HG03095 (cell line): ENCODE data around the gene AFG3L2.
"Not testable (repeated sequence)": the region's sequence is repeated elsewhere in the genome, so short reads cannot be mapped to it uniquely, and the experiment has no call there.

ENCODE experiments used
- ATAC-seq: cut with Tn5 transposase; IDR thresholded peaks from one replicate; pipeline ENCODE4 v1.9.1; 2021; ENCODE audit warnings: moderate library complexity; ENCODE audit not compliant: unreplicated experiment

Gene AFG3L2

DNA sequence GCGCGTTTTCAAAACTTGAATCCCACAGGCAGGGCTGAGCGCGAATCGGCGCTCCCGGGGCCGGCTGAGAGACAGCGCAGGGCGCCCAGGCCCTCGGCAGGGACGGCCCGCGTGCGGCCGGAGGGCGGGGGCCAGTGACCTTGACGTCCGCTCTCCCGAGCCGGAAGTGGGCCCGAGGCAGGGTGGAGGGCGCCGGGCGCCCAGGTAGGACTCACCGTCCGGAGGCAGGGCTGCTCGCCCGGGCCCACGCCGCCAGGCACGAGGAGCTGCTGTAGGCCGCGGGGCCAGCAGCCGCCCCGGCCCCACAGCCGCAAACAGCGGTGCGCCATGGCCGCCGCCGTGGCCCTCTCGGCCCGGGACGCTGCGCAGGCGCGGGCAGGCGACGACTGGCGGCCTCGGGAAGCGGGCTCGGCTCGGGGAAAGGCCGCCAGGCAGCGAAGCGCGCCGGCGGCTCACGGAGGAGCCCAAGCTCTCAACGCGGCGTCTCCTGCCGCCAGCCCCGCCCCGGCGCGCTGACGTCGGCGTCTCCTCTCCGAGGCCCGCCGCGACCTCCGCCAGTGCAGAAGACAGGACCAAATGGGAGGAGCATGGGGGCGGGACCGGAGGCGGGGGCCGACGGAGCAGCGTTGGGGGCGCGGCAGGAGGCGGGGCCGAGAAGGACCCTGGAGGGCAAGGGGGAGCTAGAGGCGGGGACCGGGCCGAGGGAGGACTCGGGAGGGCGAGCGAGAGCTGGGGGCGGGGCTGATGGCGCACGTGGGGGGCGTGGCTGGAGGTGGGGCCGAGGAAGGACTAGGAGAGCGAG is at the start of gene AFG3L2:
TSS of gene AFG3L2 (minus strand) at position 474 of the 802 bp plus-strand sequence. CDS start at position 329, 145 bp downstream.
- ATAC-seq, result peak; percentile 83

DNA sequence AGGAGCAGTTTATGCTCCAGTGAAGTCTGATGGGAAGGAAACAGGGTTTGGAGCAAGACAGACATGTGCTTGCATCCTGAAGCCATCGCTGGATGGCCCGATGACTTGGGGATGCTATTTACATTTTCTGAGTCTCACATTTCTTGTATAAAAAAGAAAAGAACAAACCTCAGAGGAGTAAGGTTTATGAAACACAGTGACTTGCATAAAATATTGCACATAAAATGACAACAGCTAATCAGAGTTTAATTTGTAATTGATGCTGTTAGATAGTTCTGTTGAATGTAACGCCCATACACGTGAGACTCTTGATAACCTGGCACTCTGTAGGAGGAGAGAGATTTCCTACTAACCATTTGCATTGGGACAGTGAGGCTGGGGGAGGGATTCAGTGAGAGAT is 47.2 kb upstream of the AFG3L2 start:
- ATAC-seq, result no peak

DNA sequence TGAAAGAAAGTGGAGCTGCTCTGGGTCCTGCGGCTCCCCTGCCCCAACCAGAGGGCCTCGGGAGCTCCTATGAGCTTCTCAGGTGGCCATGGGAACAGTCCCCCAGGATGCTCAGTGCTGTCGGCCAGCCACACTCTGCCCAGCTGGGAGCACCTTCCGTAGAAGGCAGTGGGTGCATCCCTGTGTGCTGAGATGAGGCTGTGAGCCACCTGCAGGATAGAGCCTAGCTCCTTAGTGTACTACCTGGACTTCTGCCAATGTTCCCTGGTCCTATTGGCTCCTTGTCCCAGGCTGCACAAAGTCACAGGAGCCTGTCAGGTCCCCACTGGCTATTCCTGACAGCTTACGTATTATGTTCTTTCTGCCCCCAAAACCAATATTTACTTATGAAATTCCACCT is 46.8 kb upstream of the AFG3L2 start:
- ATAC-seq, result no peak

DNA sequence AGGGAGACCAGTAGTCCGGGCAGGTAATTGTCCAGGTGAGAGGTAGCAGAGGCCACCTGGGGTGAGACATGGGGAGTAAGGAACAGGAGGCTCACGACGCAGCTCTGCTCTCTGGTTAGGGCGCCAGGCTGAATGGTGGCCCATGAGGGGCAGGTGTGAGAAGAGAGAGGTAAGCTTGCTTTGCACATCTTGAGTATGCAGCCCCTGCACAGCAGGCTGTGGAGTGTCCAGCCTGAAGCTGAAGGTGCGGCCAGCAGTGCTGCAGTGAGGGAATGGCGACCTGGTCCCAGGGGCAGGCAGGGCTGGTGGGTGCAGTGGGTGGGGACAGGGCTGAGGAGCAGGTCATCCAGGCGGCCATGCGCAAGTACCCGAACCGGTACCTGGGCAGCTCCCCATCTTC is 46.4 kb upstream of the AFG3L2 start:
- ATAC-seq, result no peak

DNA sequence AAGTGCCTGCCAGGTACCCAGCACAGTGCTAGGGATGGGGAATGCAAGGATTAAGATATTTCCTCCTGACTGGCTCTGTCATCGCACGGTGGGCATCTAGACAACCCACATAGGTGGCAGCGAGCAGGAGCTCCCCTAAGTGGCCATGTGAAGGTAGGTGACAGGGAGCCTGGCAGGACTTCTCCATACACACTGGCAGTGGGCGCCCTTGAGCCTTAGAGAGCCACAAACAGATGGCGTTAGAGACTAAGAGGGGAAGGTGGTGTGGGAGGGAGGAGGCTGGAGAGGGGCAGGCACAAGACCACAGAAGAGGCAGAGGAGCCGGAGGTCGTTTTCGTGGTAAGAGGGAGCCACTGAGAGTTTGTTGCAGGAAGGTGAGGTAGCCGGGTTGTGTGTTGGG is 45.9 kb upstream of the AFG3L2 start:
- no peak for ATAC-seq

DNA sequence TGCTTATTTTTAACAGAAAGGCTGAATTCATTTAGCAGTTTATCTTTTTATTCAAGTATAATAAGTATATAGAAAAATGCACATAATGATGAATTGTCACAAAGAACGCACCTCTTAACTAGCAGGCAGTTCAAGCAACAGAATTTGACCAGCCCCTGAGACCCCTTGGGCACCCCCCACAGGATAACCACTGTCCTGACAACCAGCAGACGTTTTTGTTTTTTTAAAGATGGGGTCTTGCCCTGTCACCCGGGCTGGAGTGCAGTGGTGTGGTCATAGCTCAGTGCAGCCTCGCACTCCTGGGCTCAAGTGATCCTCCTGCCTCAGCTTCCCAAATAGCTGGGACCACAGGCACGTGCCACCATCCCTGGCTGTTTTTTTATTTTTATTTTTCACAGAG is 44.7 kb upstream of the AFG3L2 start:
- no peak for ATAC-seq

DNA sequence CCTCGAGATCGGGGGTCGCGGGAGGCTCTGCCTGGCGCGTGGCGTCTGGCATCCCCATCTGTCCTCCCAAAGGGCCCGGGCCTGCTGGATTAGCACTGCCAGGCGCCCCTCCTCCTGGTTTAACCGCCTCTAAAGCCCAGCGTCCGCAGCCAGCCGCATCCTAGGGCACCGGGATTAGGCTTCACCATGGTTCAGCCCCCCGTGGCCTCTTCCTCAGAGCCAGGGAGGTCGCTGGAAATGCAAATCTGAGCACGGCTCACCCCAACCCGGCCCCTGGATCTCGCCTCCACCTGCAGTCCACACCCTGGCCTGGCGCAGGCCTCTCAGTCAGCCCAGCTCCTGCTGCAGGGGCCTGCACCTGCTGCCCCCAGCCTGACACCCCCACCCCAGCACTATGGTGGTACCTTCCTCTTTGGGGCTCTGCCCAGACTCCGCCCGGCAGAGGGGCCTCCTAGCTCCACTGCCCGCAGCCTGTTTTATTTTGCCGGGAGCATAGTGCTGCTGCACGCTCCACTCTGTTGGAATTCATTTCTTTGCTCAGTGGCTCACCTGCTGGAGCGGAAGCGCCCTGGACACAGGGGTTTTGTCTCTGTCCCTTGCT is 43.9 kb upstream of the AFG3L2 start:
- no peak for ATAC-seq

DNA sequence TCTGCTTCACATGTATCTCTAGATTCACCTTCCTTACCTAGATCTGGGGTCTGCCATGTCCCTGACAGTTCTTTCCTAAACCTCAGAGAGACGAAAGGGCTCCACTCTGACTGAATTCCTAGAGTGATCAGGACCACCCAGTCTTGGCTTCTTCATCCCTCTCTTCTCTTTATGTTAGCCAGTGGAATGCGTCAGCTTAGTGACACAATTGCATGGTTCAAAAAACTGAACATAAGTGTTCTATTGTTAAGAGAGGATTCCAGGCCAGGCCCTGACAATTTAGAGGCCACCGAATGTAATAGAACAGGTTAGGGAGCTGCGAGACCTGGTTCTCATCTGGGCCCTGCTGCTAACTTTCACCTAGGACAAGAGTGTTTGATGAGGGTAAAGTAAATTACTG is 40.7 kb upstream of the AFG3L2 start:
- no peak for ATAC-seq

DNA sequence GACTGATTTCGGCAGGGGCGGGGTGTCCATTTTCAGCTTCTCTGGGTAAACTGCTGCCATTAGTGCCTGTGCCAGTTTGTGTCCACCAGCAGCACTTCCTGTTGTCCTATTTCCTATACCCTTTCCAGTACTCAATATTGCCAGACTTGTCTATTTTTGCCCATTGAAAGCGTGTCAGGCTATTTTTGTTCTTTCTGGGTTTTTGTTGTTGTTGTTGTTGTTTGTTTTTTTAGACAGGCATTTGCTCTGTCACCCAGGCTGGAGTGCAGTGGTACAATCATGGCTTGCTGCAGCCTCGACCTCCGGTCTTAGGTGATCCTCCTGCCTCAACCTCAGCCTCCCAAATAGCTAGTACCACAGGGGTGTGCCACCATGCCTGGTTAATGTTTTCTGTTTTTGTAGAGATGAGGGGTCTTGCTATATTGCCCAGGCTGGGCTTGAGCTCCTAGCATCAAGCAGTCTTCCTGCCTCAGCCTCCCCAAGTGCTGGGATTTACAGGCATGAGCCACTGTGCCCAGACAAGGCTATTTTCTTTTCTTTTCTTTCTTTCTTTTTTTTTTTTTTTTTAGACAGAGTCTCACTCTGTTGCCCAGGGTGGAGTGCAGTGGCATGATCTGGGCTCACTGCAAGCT is 39.2 kb upstream of the AFG3L2 start:
- ATAC-seq, result no peak

DNA sequence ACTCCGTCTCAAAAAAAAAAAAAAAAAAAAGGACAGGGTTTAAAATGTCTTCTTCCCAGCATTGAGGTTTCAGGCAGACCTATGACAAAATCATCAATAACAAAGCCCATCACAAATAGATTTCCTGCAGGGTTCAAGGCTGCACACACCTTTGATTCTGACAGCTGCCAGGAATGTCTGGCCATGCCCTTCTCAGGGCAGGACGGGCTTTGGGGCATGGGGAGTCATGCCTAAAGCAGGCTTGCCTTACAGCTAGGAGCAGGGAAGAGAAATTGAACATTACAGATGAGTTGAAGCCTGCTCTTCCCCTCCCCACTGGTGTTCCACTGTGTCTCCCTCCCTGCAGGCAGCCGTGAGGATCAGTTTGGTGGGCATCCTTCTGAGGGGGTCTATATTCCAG is 34.4 kb upstream of the AFG3L2 start:
- no peak for ATAC-seq

DNA sequence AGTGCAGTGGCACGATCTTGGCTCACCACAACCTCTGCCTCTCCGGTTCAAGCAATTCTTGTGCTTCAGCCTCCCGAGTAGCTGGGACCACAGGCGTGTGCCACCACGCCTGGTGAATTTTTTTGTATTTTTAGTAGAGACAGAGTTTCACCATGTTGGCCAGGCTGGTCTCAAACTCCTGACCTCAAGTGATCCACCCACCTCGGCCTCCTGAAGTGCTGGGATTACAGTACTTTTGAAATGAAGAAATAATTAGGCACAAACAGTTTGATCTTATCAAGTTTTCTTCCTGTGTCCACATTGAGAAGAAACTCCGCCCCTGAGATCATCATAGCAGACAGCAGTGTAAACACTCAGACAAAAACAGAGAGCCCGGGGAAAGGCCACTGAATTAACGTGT is 33.7 kb upstream of the AFG3L2 start:
- not testable (repeated sequence) for ATAC-seq

DNA sequence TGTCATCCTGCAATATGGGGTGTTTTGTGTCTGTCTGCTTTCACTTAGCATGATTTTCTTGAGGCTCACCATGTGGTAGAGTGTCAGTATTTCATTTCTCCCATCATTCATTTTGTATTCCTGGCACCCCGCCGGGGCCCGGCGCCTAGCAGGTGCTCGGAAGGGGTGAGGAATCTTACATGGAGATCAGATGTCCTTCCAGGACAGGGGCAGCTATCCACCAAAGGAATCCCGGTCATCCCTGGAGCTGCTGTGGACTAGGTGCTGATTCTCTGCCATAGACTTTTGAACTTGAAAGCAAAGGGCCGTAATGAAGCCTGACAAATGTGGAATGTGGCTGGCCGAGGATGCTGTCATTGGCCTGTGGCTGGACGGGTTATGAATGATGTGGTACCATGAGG is 33.1 kb upstream of the AFG3L2 start:
- no peak for ATAC-seq

DNA sequence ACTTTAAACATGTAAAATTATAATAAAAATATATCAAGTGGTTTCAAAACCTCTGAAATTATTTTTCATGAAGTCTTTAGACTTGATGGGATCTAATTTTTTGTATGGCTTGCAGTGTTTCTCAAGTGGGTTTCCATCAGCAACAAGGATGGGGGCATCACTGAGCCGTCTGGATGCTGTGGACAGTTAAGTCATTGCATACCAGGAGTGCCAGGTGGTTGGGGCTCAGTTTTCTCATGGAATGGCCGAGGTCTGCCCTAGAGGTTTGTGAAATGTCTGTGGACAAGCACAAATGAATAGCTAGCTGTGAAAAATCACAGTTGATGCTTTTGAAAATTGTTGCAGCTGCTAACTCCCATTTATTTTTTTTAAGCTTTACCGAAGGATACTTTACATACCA is 32.4 kb upstream of the AFG3L2 start:
- ATAC-seq, result no peak

DNA sequence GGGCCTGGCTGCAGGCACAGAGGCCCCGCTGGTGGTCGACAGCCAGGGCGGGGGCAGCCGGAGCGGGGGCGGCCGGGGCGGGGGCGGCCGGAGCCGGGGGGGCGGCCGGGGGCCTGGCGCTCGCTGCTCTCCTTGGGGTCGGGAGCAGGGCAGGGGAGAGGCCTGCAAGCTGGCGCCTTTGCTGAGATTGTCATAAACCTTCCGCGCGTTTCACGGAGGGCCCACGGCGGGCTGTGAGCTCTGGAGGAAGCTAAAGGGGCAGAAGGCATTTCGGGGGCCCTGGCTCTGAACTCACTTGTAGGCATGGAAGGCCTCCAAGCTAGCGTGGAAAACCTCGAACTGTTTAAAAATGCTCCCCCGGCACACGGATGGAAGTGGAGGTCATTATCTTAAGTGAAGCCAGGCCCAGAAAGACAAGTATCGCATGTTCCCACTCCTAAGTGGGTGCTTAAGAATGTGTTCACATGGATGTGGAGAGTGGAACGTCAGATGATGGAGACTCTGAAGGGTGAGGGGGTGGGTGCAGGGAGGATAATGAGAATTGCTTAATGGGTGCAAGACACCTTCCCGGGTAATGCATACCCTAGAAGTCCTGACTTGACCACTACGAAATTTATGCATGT is 31.3 kb upstream of the AFG3L2 start:
- no peak for ATAC-seq

DNA sequence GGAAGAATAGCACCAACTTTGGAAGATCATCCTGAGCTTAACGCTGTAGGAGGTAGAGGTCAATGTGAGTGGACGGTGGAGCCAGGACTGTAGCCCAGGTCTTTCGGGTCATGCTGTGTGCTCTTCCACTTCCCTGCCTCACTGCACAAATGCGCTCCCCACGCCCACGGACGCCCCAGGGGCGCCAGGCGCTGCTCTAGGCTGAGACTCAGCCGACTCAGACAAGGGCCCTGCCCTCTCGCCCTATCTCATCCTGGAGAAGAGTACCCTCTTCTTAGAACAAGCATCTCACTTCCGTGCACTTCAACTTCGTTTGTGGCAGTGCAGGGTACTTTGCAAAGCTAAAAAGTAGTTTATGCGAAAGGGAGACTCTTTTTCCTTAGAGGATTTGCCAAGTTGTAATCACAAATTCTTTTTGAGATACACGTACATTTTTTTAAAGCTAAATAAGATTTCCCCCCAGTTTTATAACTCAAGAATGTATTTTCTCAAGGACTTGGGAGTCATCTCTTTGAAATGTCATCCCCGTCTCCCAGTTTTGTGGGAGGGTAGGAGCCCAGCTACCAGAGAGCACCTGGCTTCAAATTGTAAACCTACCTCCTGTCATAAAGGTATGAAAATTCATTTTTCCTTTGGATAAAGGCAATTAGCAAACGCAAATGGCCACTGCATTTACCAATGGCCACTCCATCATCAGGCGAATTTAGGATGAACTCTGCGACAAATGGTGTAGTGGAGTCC is 29.5 kb upstream of the AFG3L2 start:
- ATAC-seq, result no peak

DNA sequence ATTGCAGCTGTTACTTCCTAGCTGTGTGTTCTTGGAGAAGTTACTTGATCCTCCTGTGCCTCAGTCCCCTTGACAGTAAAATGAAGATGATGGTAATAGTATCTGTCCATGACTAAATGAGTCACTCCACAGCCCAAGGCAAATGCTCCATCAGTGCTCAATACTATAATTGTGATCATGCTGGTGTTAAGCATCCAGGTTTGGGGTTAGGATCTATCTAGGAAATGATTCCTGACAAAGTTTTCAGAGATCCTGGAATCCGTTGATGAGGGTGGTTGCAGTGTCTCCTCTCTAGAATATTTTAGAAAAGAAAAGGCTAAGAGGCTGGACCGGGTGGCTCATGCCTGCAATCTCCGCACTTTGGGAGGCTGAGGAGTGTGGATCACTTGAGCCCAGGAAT is 28.0 kb upstream of the AFG3L2 start:
- no peak for ATAC-seq

DNA sequence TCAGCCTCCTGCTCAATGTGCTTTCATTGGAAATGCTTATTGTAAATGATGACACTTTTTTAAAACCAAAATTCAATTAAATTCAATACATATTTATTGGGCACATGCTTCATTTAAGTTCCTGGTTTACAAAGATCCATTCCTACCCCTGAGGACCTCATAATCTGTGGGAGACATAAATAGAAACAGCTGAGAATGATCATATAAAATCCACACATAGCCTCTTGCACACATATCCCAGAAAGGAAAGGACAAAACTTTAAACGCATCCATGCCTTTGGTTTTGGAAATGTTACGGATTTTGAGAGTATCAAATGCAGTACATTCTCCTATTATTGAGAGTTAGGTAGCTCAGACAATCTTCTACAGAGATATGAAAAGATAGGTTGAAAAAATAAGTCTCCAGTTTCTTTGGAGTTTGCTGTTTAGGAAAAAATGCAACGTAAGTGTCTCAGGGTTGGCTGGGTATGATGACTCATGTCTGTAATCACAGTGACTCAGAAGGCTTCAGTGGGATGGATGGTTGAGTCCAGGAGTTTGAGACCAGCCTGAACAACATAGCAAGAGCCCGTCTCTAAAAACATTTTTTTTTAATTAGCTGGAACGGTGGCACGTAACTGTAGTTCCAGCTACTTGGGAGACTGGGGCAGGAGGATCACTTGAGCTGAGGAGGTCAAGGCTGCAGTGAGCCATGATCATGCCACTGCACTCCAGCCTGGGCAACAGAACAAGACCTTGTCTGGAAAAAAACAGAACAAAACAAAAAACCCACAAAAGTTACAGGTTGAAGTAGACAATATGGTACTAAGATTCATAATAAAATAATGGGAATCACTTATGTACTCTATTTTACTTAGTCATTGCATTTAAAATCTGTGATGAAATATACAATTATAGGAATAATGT is 26.8 kb upstream of the AFG3L2 start:
- no peak for ATAC-seq

DNA sequence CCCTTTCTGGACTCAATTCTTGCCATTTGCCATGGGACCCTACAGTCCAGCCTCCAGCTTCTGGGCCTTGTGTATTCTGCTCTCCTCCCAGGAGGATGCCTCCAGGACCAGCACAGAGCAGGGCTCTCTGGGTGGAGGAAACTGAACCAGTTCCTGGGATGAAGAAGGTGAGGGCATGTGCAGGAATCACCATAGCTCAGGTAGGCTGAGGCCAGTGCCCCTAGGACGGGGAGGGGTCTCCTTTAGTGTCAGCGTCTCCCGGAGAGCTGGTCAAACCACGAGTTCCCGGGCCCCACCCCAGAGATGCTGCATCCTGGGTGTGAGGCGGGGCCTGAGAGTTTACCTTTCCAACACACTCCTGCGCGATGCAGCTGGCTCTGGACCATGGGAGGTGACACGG is 24.9 kb upstream of the AFG3L2 start:
- no peak for ATAC-seq

DNA sequence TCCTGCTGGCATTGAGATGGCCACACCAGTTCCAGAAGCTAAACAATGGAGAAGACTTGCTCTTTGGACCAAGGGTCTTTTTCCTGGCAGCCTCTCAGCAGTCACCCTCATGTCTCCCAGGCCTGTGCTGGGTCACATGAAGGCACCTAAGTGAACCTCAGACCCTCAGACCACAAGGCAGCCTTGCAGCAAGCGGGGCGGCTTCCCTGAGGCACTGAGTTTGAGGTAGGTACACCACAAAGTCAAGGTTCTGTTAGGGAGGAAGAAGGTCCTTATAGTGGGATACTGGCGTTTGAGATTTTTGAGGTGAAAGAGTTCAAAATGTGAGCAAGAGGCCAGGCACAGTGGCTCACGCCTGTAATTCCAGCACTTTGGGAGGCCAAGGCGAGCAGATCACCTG is 22.2 kb upstream of the AFG3L2 start:
- no peak for ATAC-seq

DNA sequence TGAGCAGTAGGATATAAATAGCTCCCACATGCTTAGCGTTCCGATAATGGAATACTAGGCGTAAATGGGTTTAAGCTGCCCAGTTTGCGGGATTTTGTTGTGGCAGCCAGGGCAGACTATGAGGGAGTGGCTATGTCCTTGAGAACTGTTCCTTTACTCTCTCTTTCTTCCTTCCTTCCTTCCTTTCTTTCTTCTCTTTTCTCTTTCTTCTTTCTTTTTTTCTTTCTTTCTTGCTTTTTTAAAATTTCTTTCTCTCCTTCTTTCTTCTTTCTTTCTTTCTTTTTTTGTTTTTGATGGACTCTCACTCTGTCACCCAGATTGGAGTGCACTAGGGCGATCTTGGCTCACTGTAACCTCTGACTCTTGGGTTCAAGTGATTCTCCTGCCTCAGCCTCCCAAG is 21.6 kb upstream of the AFG3L2 start:
- no peak for ATAC-seq
